GM21528 (cell line): ENCODE data around the gene PPP3CA.
"Not testable (repeated sequence)": the region's sequence is repeated elsewhere in the genome, so short reads cannot be mapped to it uniquely, and the experiment has no call there.

Experiments used
- ATAC-seq: cut with Tn5 transposase; IDR thresholded peaks from one replicate; pipeline ENCODE4 v1.9.1; 2021; ENCODE audit warnings: mild to moderate bottlenecking, moderate library complexity; ENCODE audit not compliant: unreplicated experiment, low FRiP score

PPP3CA gene

DNA sequence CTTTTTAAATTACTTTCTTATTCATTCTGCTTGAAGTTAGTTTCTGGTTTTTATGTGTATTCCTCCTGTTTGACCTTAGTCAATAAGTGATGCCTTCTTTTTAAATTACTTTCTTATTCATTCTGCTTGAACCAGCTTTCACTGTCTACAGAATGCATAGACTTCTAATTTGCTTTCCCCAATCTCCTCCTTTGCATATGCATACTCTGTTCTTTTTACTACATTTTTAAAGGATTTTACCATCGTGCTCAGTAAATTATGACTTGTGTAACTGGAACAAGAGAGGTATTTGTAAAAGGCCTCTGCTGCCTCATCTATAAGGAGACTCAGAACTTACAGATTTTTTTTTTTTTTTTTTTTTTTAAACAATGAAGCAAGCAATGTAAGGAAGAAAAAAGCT is 228.7 kb downstream of the PPP3CA start:
- no peak for ATAC-seq

DNA sequence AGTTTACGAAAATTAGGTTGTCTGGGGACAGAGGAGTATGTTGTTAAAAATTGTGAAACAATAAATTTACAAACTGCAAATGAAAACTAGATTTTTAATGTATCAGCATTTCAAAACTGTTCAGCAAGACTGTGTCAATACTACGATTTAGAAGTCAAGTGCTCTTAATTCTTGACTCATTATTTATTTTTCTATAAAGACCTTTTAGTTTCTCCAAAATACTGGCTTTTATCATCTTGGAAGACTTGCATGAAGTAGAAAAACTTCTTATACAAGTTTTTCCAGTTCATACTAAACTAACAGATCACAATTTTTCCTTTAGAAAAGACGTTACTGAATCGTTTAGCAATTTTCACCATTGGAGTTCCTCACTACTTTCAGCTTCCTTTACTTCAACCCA is 231.4 kb downstream of the PPP3CA start:
- ATAC-seq = no peak

DNA sequence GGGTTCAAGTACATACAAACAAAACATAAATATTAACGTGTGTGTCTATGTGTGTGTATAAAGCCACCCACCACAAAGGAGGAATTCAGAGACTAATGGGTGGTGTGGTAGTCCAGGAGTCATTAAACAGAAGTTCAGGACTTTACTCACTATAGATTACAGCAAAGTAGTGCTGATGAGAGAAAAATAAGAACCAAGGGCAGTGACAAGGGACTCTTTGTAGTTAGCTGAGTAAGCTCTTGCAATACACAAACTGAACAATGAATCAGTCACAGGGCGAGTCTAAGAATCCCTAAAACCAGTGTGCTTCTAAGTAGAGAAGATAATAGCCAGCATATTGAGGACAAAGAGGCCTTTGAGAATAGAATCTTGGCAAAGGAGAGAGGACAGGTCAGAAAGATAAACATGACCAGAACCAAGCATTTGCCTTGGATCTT is 232.4 kb downstream of the PPP3CA start:
- no peak for ATAC-seq

DNA sequence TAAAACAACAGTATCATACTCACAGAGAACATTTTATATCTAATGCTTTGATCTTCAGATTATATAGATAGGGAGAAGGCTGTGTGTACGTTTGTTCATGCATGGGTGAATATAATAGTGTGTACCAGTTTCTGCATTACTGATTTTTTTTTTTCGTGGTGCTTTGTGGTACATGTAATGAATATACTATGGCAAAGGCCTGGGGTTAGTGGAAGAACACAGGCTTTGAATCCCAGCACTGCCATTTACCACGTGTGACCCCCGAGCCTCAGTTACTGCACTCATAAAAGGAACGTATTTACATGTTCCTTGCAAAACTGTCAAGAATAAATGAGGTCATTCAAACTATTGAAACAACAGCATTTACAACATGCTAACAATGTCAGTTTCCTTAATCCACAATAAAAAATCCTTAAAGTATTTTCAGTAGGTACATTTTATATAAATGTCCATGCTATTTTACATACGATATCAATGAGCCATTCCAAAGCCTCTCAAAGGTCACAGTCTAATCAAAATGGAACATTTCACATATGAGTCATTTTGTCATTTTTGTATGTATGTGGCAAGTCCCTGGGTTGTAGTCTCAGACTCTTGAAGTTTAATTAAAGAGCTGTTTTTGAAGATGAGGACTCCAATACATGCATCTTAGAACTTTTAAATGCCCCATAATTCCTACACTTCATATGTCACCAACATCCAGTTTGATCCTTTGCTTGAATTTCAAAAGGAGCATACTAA is 242.8 kb downstream of the PPP3CA start:
- ATAC-seq = no peak

DNA sequence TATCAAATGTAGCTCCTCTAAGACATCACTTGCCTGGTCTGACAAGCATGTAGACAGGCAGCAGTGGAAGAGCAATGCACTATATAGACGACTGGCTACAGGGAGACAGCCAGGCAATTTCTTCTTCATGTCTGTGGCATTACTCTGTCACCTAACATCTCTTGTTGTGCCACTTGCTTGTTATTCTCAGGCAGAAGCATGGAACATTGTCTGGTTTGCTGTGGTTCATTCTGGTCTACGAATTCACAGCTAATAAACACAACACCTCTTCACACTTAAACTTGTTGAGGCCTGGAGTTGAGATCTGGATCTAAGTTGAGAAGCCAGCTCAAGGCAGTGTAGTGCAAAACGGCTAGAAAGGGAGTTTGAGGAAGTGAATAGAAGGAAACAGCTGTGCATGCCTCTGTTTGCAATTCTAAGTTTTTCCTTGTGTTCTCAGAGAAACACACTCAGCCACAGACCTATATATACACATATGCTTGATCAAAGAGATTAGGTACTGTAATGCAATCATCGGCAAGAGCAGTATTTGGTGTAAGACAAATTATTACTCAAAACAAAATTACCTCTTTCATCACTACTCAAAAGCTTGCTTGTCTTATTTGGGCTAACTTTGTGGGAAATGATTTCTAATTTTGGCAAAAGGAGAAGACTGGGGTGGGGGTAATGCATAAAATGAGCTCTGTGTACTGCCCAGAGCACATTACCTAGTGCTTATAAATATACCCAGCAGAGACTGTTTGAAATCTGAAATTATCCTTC is 243.8 kb downstream of the PPP3CA start:
- ATAC-seq = peak; percentile 92

DNA sequence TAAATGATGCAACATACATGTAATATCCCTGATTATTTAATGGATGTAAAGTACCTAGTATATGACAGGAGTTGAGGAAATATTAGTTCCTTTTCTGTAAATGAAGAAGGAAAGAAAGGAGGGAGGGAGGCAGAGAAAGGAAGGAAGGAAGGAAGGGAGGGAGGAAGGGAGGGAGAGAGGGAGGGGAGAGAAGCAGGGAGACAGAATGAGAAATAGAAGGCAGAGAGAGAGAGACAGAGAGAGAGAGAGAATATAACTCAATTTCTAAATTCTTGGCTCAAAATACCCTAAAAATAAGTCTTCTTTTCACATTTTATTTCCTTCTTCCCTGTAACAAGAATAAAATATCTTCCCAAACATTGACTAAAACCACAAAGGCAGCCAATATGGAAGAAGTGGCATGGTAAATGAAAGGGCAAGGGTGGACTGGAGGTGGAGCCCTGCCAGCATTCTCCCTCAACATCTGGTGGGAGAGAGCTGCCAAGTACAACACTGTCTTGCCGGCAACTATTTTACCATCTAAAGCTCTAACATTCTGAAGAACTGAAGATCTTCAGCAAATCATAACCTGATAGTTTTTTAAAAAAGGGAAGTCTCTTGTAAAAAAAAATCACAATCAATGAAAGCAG is 245.1 kb downstream of the PPP3CA start:
- ATAC-seq = no peak

DNA sequence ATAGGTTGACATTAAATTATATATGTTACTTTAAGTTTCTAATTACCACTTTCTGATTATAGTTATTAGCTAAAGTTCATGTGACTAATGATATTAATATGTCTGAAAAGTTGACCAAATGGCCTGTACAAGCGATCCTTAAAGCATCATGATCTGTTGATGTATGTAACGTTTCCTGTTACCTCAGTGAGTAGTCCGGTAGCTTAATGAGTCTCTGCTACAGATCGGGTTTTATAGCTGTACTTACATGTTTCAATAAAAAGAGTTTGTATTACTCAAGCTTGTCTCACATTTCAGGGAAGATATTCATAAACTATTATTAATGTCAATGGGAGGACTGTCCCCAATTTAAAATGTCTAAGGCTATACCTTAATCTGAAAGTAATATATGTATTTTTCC is 246.3 kb downstream of the PPP3CA start:
- ATAC-seq = no peak

DNA sequence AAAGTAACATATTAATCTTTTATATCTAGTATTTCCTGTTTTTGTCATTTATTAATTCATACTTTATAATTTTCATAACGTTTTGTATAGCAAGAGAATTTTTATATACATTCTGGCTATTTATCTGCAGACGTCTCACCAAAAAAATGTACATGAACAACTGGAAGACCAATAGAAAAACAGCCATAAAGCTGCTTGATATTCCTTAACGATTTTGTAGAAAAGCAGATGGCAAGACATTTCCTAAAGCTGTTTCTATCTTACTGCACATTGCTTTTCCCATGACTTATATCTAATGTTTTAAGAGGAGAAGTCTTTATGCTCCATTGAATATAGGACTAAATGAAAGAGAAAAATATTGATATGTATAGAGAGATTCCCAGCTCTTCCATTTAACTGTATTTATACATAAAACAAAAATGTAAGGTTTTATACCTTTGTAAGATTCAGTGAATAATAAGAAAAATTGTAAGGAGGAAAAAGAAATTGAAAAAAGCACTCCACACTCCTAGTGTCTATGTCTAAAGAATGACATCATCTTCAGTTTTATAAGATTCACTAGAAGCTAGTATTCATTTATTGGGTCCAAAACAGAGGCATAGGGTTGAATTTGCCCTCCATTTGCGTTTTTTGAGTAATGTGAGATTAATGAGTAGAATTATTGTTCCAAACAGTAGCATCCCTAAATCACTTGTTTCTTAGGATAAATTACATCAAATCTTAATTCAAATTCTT is 248.5 kb downstream of the PPP3CA start:
- no peak for ATAC-seq

DNA sequence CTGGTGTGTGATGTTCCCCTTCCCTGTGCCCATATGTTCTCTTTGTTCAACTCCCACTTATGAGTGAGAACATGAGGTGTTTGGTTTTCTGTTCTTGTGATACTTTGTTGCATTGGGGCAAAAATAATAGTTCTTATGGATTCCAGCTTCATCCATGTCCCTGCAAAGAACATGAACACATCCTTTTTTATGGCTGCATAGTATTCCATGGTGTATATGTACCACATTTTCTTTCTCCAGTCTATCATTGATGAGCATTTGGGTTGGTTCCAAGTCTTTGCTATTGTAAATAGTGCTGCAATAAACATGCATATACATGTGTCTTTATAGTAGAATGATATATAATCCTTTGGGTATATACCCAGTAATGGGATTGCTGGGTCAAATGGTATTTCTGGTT is 254.7 kb downstream of the PPP3CA start:
- ATAC-seq = not testable (repeated sequence)

DNA sequence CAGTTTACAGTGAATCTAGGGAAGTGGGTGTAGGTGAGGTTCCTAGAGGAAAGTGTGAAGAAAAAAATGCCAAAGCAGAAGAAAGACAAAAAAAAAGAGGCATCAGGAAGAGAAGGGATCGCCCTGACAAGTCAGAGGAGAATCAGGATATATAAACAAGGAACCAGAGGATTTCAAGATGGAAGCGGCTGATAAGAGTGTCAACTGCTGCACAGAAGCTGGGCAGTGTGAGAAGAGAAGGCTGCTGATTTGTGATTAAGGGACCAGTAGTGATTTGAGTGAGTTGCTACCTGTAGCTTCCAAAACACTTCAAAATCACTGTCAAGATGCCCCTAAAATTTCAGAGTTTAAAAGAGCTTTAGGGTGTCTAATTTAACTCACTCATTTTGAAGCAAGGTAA is 258.2 kb downstream of the PPP3CA start:
- ATAC-seq = no peak

DNA sequence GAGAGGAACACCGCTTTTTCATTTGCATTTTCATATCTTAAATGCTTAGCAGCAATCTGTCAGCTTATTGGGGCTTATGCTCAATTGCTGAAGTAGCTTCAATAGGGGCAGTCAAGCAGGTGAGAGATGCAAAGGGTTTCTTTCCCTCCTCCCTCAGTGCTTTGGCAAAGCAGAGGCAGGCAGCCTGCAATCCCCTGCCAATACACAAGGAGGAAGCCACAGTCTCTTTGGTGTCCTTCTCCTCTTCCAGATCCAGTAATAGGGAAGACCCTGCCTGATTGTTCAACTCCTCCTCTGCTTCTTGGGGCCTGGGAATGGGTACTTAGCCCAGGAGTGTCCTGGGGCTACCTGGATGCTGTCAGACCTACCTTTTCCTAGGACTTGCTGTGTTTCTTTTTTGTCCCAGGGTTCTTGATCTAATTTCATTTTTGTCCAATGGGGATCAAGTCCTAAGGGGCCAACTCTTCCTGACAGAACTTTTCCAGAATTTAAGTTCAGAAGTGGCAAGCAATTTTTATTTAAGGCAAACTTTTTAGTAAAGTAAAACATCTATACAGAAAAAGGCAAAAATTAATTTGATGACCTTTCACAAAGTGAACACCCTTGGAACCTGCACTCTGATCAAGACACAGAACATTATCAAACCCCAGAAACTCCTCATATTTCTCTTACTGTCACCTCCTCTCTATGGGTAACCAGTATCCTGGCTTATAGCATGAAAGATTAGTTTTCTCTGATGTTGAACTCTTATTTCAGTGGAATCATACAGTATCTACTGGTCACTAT is 260.3 kb downstream of the PPP3CA start:
- no peak for ATAC-seq

DNA sequence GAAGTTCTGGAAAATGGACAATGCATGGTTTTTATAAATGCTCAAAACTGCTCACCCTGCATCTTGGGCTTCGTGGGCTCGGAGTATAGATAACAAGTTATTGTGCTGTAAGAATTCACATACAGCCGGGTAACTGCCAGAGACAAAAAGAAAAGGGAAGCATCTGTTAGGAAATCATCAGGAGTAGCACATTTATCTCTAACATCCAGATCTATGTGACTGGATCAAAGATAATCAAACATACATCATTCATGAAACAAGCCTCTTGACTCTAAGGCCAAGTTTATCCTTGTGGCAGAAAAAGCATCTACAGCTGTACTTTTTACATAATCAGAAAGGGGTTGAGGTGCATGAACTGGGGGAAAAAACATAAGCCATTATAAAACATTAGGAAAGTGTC is 264.2 kb downstream of the PPP3CA start:
- no peak for ATAC-seq

DNA sequence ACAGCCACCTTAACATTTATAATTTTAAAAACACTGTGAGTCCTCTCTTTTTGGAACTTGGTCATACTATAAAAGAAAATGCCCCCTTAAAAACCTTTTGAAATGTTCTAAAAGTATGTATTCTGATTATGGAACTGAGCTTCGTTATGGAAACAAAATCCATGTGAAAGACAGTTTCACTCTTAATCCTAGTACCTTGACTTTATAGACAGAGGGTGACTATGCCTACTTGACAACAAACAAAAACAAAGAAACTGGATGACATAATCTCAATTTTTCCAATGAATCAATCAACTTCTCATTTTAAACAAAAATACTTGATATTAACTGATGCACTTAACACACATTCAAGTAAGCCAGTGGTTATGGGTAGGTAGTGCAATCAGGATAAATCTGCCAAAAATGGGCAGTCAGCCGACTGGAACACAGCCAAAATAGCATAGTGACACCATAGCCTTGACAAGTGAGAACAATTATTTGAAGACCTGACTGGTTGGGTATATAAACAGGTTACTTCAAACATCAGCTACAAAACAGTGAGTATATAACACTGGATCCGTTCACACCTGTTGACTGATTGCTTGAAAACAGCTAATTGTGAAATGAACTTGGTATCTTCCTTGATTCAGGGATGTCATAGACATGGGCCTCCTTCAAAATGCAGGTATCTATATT is 265.5 kb downstream of the PPP3CA start:
- no peak for ATAC-seq

DNA sequence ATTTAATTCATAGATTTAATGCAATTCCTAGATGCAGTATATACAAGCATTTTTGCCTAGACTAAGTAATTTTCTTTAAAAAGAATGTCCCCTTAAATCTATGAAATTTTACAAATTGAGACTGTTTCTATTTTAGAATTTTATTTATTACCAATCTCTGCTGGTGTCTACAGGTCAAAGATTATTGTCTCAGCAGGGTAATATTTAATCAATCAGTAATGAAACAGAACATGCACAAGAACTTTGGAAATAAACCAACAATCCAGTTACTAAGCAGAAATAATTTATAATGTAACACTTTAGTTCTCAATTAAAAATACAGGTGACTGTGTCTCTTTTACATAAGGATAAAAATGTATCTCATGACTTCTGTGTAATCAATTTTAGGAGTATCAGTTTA is 266.2 kb downstream of the PPP3CA start:
- no peak for ATAC-seq

DNA sequence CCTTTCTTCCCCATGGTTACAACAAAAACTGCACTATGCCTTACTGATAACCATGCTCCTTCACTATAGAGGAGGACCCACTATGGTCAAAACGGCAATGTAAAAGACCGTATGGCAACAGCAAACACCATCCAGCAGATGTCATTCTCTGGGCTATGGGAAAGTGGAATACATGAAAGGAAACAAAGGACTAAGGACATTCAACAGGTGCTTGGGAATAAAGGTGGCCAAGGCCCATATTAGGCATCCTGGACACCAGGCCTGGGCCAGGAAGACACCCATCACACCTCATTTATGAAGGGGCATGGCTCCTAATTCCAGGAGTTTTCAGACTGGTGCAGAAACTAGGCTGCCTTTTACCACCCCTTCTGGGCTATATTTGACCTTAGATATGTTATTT is 268.4 kb downstream of the PPP3CA start:
- ATAC-seq = no peak

DNA sequence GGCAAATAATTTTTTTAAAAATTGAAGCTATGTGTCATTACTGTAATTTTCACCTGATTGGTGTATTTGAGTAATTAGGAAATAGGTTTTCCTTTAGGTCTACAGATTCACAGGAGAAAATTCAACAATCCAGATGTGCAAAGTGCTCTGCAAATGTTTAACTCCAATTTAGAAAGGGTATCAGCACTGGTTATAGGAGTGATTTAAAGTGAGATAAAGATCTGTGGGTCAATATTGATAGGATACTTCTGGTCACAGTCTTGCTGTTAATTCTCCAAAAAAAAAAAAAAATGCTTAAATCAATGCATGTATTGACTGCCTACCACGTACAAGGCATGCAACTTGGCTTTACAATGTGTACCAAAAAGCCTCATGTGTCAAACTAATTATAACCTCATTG is 271.3 kb downstream of the PPP3CA start:
- ATAC-seq = no peak

DNA sequence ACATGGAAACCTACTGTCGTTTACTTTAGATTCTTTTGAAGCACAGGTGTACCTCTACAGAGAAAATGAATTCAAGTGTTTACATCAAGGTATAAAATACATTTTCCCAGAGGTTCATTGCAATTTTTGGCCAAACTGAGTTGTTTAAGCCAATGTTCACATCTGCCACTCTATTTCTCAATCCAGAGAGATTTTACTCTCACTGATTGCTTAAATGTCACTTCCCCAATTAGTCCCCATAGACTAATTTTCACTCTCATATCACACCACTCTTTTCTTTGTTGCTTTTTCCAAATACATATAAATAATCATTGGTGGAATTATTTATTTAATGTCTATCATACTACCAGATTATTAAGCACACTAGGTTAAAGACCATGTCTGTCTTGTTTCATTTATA is 271.8 kb downstream of the PPP3CA start:
- ATAC-seq = no peak

DNA sequence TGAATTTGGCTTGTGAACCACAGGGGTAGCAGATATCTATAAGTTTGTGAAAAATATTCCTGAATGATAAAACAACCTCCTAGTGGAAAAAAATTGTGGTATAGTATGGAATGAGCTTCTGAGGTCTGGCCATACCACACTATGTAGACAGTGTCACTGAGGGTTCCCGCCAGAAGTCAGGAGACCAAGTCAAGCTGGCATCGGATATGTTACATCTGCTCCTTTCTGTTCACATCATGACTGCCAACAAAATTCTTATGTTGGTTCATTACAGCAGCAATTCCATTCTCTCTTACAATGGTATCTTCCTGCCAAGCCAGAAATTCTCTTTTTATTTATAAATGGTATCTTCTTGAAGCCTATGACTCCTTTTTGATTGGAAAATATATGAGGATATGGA is 273.0 kb downstream of the PPP3CA start:
- ATAC-seq = no peak

DNA sequence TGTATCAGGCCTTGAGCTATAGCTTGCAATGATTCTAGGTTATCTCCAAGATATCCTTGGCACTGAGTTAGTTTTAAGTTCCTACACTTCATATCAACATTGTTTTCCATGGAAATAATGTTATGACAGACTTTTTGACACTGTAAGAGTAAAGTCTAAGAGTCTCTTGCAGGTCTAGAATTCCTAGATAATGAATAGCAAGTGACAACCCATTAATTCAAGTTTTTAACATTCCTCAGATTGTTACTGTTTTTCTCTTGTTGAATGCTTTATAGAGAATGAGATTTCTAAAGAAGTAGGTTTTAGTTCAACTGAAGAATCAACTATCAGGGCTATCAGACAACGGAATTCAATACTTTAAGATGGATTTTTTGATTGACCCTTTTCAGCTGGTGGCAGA is 276.1 kb downstream of the PPP3CA start:
- ATAC-seq = no peak

DNA sequence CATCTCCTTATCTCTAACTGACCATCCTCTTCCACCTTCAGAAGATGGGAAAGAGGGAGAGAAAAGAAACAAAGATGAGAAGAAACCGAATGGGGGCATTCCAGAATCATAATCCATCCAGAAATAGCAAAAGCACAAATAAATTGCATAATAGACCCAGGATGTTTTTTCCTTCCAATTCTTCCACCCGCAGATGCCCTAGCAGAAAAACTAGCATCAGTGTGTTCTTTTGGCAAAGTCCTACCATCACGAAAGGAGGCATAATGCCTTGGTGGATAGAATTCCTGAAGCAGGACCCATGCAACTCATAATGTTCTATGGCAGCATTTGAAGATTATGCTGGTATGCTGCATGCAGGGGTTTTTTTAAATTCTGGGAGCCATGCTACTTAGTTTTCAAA is 279.2 kb downstream of the PPP3CA start:
- no peak for ATAC-seq
